Osteocyte (in vitro differentiated cells): ENCODE measurements around the gene AP4E1. TPM values are rescaled to one million over a fixed set of nuclear protein-coding genes. Genes with fewer than 3 reads are reported as not detected.
"Not testable (repeated sequence)": the region's sequence is repeated elsewhere in the genome, so short reads cannot be mapped to it uniquely, and the experiment has no call there.

Experiments
- DNase-seq: peaks from one replicate; pipeline ENCODE4 v3.0.0; 2021; ENCODE audit warnings: mixed read lengths; ENCODE audit not compliant: unreplicated experiment; ENCODE audit errors: extremely low spot score
- H3K27ac Mint-ChIP-seq: one replicate; pipeline ENCODE4 v1.8.0; 2021; ENCODE audit warnings: mild to moderate bottlenecking, mixed read lengths; ENCODE audit not compliant: unreplicated experiment
- H3K27me3 Mint-ChIP-seq: one replicate; pipeline ENCODE4 v1.8.0; 2021; ENCODE audit warnings: mixed read lengths; ENCODE audit not compliant: unreplicated experiment
- H3K36me3 Mint-ChIP-seq: one replicate; pipeline ENCODE4 v1.8.0; 2021; ENCODE audit warnings: mixed read lengths; ENCODE audit not compliant: unreplicated experiment
- H3K4me1 Mint-ChIP-seq: one replicate; pipeline ENCODE4 v1.8.0; 2021; ENCODE audit warnings: mixed read lengths; ENCODE audit not compliant: unreplicated experiment
- H3K4me3 Mint-ChIP-seq: one replicate; pipeline ENCODE4 v1.8.0; 2021; ENCODE audit warnings: mild to moderate bottlenecking, moderate library complexity, mixed read lengths; ENCODE audit not compliant: unreplicated experiment
- H3K9me3 Mint-ChIP-seq: one replicate; pipeline ENCODE4 v1.8.0; 2021; ENCODE audit warnings: mixed read lengths; ENCODE audit not compliant: unreplicated experiment
- total RNA-seq: library from RNA; stranded (reverse); gene quantifications from 2 replicates; pipeline ENCODE4 v1.2.1, GENCODE V29; 2021
- TF ChIP-seq, protein P1 (sequence below): fragments of 200-600 bp; sonication (generic); IDR thresholded peaks from 2 replicates; pipeline ENCODE4 v1.5.0; 2021; ENCODE audit warnings: antibody characterized with exemption, mild to moderate bottlenecking, moderate library complexity

Gene AP4E1
- total RNA-seq, 1 donor from 2014 or later = 12.3 TPM

DNA sequence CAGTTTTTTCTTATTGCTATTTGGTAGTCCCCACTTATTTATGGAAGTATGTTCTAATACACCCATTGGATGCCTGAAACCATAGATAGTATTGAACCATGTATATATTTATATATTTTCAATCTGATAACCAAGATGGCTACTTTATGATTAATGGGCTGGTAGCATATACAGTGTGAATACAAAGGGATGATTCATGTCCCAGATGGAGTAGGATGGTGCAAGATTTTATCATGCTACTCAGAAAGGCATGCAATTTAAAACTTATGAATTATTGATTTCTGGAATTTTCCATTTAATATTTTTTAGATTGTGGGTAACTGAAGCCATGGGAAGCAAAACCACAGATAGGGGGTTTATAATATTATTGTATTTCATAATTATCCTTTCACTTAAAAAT lies 35.2 kb downstream of the AP4E1 start:
- Mint-ChIP-seq H3K27ac (no peak overlapping the region), H3K36me3 (peaks cover 28% of the 10 kb centered on the region), H3K27me3 (no peaks in the 10 kb centered on the region), H3K4me1 (peaks cover 11% of the 10 kb centered on the region), H3K4me3 (no peak overlapping the region), H3K9me3 (no peaks in the 10 kb centered on the region)
- TF ChIP-seq, protein P1, sequence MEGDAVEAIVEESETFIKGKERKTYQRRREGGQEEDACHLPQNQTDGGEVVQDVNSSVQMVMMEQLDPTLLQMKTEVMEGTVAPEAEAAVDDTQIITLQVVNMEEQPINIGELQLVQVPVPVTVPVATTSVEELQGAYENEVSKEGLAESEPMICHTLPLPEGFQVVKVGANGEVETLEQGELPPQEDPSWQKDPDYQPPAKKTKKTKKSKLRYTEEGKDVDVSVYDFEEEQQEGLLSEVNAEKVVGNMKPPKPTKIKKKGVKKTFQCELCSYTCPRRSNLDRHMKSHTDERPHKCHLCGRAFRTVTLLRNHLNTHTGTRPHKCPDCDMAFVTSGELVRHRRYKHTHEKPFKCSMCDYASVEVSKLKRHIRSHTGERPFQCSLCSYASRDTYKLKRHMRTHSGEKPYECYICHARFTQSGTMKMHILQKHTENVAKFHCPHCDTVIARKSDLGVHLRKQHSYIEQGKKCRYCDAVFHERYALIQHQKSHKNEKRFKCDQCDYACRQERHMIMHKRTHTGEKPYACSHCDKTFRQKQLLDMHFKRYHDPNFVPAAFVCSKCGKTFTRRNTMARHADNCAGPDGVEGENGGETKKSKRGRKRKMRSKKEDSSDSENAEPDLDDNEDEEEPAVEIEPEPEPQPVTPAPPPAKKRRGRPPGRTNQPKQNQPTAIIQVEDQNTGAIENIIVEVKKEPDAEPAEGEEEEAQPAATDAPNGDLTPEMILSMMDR = no peak
- DNase-seq = no peak

DNA sequence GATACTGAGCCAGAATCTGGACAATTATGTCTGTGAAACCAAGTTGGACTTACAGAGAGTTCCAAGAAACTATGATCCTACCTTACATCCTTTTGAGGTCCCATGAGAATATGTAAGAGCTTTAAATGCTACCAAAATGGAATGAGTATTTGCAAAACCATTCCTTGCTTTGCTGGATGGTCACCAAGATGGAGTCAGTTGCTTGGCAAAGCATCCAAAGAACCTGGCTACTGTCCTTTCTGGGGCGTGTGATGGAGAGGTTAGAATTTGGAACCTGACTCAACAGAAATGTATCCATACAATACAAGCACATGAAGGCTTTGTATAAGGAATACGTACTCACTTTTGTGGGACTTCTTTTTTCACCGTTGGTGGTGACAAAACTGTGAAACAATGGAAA lies 36.2 kb downstream of the AP4E1 start:
- H3K4me3 Mint-ChIP-seq = no peak overlapping the region
- no peaks in the 10 kb centered on the region for H3K27me3 Mint-ChIP-seq
- peaks cover 8% of the 10 kb centered on the region for H3K4me1 Mint-ChIP-seq
- H3K9me3 Mint-ChIP-seq = no peaks in the 10 kb centered on the region
- TF ChIP-seq, protein P1 = no peak
- no peak overlapping the region for H3K27ac Mint-ChIP-seq
- no peak for DNase-seq
- peaks cover 26% of the 10 kb centered on the region for H3K36me3 Mint-ChIP-seq

DNA sequence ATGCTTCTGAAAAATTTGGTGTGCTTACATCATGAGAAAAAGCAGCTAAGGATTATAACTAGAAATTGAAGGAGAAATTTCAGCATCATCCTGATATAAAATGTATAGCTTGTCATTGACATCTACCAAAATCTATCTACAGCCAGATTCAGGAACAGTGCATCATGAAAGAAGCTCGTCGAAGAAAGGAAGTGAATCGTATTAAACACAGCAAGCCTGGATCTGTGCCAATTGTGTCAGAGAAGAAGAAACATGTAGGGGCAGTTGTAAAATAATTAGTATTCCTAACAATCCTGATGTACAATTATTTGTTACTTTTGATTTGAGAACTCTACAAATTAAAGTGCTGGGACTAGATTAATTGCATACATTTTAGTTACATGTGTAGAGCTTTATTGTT lies 37.2 kb downstream of the AP4E1 start:
- no peak overlapping the region for H3K4me3 Mint-ChIP-seq
- H3K27ac Mint-ChIP-seq = peak overlapping the region; percentile 3
- H3K9me3 Mint-ChIP-seq = no peaks in the 10 kb centered on the region
- no peak for DNase-seq
- H3K36me3 Mint-ChIP-seq = peaks cover 27% of the 10 kb centered on the region
- peaks cover 4% of the 10 kb centered on the region for H3K4me1 Mint-ChIP-seq
- H3K27me3 Mint-ChIP-seq = no peaks in the 10 kb centered on the region
- TF ChIP-seq, protein P1 = no peak

DNA sequence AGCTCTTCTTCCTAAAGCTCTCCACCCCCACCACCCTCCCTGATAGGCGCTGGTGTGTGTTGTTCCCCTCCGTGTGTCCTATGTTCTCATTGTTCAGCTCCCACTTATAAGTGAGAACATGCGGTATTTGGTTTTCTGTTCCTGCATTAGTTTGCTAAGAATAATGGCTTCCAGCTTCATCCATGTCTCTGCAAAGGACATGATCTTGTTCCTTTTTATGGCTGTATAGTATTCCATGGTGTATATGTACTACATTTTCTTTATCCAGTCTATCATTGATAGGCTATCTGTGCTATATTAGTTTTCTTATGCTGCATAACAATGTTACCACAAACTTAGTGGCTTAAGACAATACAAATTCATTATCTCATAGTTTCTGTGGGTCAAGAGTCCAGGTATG lies 42.3 kb downstream of the AP4E1 start:
- peaks cover 38% of the 10 kb centered on the region for H3K36me3 Mint-ChIP-seq
- H3K9me3 Mint-ChIP-seq, H3K4me1 Mint-ChIP-seq, DNase-seq, H3K4me3 Mint-ChIP-seq, H3K27ac Mint-ChIP-seq, H3K27me3 Mint-ChIP-seq: not testable (repeated sequence)

DNA sequence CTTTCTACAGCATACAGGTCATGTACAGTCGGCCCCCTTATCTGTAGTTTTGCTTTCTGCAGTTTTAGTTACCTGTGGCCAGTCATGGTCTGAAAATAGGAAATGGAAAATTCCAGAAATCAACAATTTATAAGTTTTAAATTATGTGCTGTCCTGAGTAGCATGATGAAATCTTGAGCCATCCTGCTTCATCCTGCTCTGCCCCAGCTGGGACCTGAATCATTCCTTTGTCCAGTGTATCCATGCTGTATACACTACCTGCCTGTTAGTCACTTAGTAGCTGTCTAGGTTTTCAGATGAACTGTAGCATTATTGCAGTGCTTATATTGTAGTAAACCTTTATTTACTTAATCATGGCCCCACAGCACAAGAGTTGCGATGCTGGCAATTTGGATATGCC lies 44.8 kb downstream of the AP4E1 start:
- Mint-ChIP-seq H3K27me3 (no peaks in the 10 kb centered on the region), H3K27ac (no peak overlapping the region), H3K4me3 (no peak overlapping the region), H3K9me3 (no peaks in the 10 kb centered on the region), H3K36me3 (peaks cover 54% of the 10 kb centered on the region), H3K4me1 (no peaks in the 10 kb centered on the region)
- TF ChIP-seq, protein P1 = no peak
- no peak for DNase-seq

DNA sequence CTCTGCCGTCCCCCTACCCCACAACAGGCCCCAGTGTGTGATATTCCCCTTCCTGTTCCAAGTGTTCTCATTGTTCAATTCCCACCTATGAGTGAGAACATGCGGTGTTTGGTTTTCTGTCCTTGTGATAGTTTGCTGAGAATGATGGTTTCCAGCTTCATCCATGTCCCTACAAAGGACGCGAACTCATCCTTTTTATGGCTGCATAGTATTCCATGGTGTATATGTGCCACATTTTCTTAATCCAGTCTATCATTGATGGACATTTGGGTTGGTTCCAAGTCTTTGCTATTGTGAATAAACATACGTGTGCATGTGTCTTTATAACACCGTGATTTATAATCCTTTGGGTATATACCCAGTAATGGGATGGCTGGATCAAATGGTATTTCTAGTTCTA lies 46.4 kb downstream of the AP4E1 start:
- H3K9me3 Mint-ChIP-seq, H3K27me3 Mint-ChIP-seq, H3K4me3 Mint-ChIP-seq, H3K27ac Mint-ChIP-seq, H3K4me1 Mint-ChIP-seq, DNase-seq: not testable (repeated sequence)
- peaks cover 69% of the 10 kb centered on the region for H3K36me3 Mint-ChIP-seq
